Measurements from ENCODE around the gene KRT72.

DNA sequence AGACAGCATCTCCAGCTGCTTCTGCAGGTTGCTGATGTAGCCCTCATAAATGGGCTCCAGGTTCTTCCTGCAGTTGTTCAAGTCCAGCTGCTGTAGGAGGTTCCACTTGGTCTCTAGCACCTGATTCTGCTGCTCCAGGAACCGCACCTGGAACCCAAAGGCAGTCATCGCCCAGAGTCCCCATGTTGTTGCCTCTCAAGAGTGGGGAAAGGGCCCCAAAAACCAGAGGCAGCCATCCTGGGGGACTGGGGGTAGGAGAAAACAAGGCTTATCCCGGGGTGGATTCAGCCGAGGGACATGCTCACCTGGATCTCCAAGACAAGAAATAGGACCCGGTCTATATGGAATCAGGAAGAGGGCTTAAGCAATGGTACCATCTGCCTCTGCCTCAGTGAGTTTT is 2.3 kb downstream of the KRT72 start:
- TF ChIP-seq POLR2A (IDR thresholded peaks at IDR 0.05; ENCODE audit: low read depth, low read length) (no peak), POLR2AphosphoS5 (IDR thresholded peaks at IDR 0.05; ENCODE audit: insufficient read depth, low read depth, low read length) (no peak), EZH2 (IDR thresholded peaks at IDR 0.05; ENCODE audit: borderline replicate concordance, low read depth, low read length, severe bottlenecking) (no peak), MYC (IDR thresholded peaks at IDR 0.05; ENCODE audit: low read depth, low read length) (no peak)
- TF ChIP-seq, protein P1, sequence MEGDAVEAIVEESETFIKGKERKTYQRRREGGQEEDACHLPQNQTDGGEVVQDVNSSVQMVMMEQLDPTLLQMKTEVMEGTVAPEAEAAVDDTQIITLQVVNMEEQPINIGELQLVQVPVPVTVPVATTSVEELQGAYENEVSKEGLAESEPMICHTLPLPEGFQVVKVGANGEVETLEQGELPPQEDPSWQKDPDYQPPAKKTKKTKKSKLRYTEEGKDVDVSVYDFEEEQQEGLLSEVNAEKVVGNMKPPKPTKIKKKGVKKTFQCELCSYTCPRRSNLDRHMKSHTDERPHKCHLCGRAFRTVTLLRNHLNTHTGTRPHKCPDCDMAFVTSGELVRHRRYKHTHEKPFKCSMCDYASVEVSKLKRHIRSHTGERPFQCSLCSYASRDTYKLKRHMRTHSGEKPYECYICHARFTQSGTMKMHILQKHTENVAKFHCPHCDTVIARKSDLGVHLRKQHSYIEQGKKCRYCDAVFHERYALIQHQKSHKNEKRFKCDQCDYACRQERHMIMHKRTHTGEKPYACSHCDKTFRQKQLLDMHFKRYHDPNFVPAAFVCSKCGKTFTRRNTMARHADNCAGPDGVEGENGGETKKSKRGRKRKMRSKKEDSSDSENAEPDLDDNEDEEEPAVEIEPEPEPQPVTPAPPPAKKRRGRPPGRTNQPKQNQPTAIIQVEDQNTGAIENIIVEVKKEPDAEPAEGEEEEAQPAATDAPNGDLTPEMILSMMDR (IDR thresholded peaks at IDR 0.05; ENCODE audit: extremely low read depth in 1 of 2, insufficient read depth in 1 of 2, low read depth in 1 of 2, low read length in 2 of 2): no peak
- TF ChIP-seq, protein P2, sequence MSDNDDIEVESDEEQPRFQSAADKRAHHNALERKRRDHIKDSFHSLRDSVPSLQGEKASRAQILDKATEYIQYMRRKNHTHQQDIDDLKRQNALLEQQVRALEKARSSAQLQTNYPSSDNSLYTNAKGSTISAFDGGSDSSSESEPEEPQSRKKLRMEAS (IDR thresholded peaks at IDR 0.05; ENCODE audit: insufficient read depth, insufficient read length): no peak
